Lung (tissue), 12 donors: Measurements from ENCODE around the gene CDK5R2. TPM values are rescaled to one million over a fixed set of nuclear protein-coding genes. Genes with fewer than 3 reads are reported as not detected.
A peak's percentile ranks its signal among the peaks of the same experiment; 100 is the strongest.

Experiments used
- ATAC-seq: fragments of 200-7000 bp; cut with Tn5 transposase; one replicate; pipeline ENCODE4 v1.9.1; 2020; ENCODE audit warnings: moderate number of reproducible peaks; ENCODE audit not compliant: insufficient read depth, low FRiP score
- DNase-seq, 3 donors: peaks; one replicate each; pipeline ENCODE4 v3.0.0-alpha.2; 2013 to 2017
- H3K27ac ChIP-seq, 2 donors: one replicate each; pipeline ENCODE4 v1.5.1; 2013; ENCODE audit warnings: mild to moderate bottlenecking in 2 of 2, moderate library complexity in 2 of 2, control low read depth in 1 of 2, inconsistent platforms in 1 of 2, low read depth in 1 of 2, low read length in 1 of 2
- H3K27me3 ChIP-seq, 3 donors: one replicate each; pipeline ENCODE4 v1.5.1; 2013; ENCODE audit warnings: low read length in 2 of 3; ENCODE audit not compliant: control insufficient read depth in 3 of 3, insufficient read depth in 3 of 3
- H3K36me3 ChIP-seq, 4 donors: one replicate each; pipeline ENCODE4 v1.5.1; 2013; ENCODE audit warnings: low read length in 4 of 4, mild to moderate bottlenecking in 1 of 4, moderate library complexity in 1 of 4; ENCODE audit not compliant: control insufficient read depth in 4 of 4, insufficient read depth in 4 of 4
- H3K4me1 ChIP-seq, 5 donors: one replicate each; pipeline ENCODE4 v1.5.1; 2013; ENCODE audit warnings: low read length in 5 of 5, mild to moderate bottlenecking in 2 of 5, moderate library complexity in 1 of 5; ENCODE audit not compliant: control insufficient read depth in 5 of 5, insufficient read depth in 5 of 5
- H3K4me3 ChIP-seq: one replicate; pipeline ENCODE4 v1.5.1; 2013; ENCODE audit warnings: mild to moderate bottlenecking, control low read depth, moderate library complexity
- H3K9ac ChIP-seq, 2 donors: one replicate each; pipeline ENCODE4 v1.5.1; 2013; ENCODE audit warnings: low read length in 2 of 2, control low read depth in 1 of 2; ENCODE audit not compliant: insufficient read depth in 1 of 2
- H3K9me3 ChIP-seq, 4 donors: one replicate each; pipeline ENCODE4 v1.5.1; 2013; ENCODE audit warnings: low read length in 3 of 4, mild to moderate bottlenecking in 1 of 4, moderate library complexity in 1 of 4; ENCODE audit not compliant: control insufficient read depth in 4 of 4, insufficient read depth in 3 of 4
- WGBS, 2 donors: extraction: QIAGEN DNeasy Blood & Tissue Kit; methylation state at CpG; one replicate each; pipeline ENCODE4 v1.1.7; 2013; 5-methylcytosine and 5-hydroxymethylcytosine counted together
- polyA plus RNA-seq, 2 donors: library from polyadenylated mRNA; stranded (reverse); fragments of 200-250 nt; gene quantifications; one replicate each; pipeline ENCODE4 v1.2.1, GENCODE V29; 2013
- total RNA-seq, 2 donors: library from RNA; depleted of rRNA in 1 of 2; stranded (reverse); fragments of >200 nt in 1 of 2; gene quantifications; one replicate each; pipeline ENCODE4 v1.2.1, GENCODE V29; 2014 to 2021
- TF ChIP-seq, protein P1 (sequence below): IDR thresholded peaks from 2 replicates; pipeline ENCODE4 v1.5.1; 2012; ENCODE audit warnings: mild to moderate bottlenecking; ENCODE audit errors: control extremely low read depth, extremely low read depth
- donor health status: control.
- donor health status: control.
- donor health status: Bipolar disorder and iron deficiency.
- donor health status: healthy.
- donor health status: DM: yes; HTN: yes; CAD: no.

CDK5R2 gene
- total and polyA plus RNA-seq, 4 donors: 0.03 to 0.17 (median 0.08) TPM; not detected in 1

DNA sequence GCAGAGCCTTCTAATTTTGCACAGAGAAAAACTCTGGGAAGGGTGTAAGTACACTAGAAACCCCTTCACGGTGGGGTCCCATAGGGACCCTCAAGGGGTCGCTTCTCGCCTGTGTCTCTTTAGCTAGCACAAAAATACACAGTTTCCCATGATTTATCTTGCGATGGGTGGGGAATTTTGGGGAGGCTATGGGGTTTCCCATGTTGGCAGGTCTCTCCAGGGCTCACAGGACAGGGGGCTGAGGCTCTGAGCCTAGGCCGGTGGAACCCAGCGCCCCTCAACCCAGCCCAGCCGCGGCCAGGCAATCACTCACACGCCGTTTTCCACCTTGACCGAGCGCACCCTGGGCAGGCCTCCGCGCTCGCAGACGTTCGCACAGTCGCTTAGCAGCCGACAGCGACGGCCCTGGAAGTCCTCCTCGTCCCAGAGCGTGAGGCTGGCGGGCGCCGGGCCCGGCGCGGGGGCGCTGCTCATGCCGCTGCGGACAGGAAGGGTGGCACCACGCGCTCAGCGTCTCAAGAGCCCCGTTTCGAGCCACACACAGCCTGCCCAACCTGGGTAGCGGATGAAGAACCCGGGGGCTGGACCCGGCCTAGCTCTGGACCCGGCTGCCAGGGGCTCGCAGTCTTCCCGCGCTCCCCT lies 33.4 kb downstream of the CDK5R2 start:
- DNase-seq (no peak), ATAC-seq (no peak)
- TF ChIP-seq, protein P1, sequence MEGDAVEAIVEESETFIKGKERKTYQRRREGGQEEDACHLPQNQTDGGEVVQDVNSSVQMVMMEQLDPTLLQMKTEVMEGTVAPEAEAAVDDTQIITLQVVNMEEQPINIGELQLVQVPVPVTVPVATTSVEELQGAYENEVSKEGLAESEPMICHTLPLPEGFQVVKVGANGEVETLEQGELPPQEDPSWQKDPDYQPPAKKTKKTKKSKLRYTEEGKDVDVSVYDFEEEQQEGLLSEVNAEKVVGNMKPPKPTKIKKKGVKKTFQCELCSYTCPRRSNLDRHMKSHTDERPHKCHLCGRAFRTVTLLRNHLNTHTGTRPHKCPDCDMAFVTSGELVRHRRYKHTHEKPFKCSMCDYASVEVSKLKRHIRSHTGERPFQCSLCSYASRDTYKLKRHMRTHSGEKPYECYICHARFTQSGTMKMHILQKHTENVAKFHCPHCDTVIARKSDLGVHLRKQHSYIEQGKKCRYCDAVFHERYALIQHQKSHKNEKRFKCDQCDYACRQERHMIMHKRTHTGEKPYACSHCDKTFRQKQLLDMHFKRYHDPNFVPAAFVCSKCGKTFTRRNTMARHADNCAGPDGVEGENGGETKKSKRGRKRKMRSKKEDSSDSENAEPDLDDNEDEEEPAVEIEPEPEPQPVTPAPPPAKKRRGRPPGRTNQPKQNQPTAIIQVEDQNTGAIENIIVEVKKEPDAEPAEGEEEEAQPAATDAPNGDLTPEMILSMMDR: no peak
- H3K4me1 ChIP-seq: peaks cover 0 to 24% (median 10%) of the 10 kb centered on the region in 5 donors
- H3K4me3 ChIP-seq: no peak overlapping the region
- H3K27ac ChIP-seq: no peak overlapping the region
- H3K36me3 ChIP-seq: no peaks in the 10 kb centered on the region
- 3% methylated on average over 43 to 44 of the region's 44 CpGs for WGBS, 2 donors
- peaks cover 5 to 90% (median 73%) of the 10 kb centered on the region in 3 donors for H3K27me3 ChIP-seq
- H3K9ac ChIP-seq: no peak overlapping the region
- H3K9me3 ChIP-seq: peaks cover 0 to 8% (median 0%) of the 10 kb centered on the region in 4 donors

DNA sequence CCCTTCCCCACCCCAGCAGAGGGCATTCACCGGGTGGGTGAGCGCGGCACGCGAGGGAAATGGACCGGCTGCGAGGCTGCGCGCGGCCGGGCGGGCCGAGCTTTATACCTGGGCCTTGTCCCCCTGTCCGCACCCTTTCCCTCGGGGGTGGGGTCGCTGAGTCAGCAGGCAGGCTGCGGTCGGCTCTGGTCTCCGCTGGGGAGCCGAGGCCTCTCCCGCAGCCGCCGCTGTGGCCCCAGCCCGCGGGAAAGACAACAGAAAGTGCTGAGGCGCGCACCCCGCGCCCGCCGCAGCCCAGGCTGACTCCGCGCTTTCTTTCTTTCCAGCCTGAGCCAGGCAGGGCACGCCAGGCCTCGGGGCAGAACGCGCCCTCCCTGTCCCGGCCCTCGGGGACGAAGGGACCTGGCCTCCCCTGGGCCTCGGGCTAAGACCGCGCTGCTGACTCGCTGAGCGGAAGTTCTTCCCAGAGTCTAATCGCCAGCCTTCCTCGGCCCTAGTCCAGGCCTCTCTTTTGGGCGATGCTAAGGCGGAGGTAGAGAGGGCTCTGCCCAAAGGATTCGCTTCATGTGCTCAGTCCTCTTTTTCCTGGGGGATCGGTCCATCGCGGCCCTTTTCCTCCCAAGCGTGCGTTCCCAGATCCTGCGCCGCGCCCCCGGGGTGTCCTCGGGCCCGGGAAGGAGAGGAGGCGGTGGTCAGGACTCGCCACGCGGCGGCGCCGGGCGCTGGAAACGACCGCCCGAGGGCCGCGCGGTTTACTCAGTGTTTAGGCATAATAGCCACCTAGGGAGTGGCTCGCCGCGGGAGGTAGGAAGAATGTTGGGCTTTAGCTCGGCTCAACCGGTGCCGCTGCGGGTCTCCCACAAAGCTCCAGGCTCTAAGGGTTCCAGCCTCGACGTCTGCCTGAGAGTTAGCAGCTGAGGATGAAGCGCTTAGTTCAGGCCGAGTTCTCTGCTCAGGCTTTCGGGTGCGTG lies 34.2 kb downstream of the CDK5R2 start, which contains the start of gene CRYBA2:
CRYBA2 (minus strand) TSS at position 78 of the 971 bp plus-strand sequence. CDS start 246 bp downstream, outside the sequence.
- TF ChIP-seq, protein P1: no peak
- no peak within 1 kb of the TSS for H3K4me3 ChIP-seq
- ATAC-seq: no peak
- peaks cover 0 to 8% (median 0%) of the 10 kb centered on the region in 4 donors for H3K9me3 ChIP-seq
- no peaks in the 10 kb centered on the region for H3K36me3 ChIP-seq
- H3K27me3 ChIP-seq: peaks cover 5 to 91% (median 71%) of the 10 kb centered on the region in 3 donors
- no peak within 1 kb of the TSS for H3K27ac ChIP-seq
- peak in 1 of 3 donors; percentile 12 for DNase-seq
- no peak within 1 kb of the TSS for H3K9ac ChIP-seq
- 1 to 2% methylated on average over 73 to 88 of the region's 88 CpGs for WGBS, 2 donors
- H3K4me1 ChIP-seq: peaks cover 0 to 27% (median 10%) of the 10 kb centered on the region in 5 donors

DNA sequence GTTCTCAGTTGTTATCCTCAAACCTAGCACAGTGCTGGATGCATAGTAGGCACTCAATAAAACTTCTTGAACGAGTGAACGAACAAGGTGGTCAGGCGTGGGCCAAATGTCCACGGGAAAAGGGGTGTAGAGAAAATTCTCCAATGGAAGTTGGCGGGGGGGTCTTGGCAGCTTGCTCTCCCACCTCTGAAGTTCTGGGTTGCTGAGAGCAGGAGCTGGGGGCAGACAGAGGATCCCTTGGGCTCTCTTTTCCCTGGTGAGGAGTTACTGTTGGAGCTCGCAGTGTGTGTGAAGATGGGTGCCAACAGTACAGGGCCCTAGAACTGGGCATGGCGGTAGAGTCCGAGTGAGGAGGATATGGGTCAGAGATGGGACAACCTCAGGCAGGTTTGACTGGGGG lies 36.1 kb downstream of the CDK5R2 start:
- no peak overlapping the region for H3K9ac ChIP-seq
- DNase-seq (no peak), ATAC-seq (no peak)
- H3K27ac ChIP-seq: no peak overlapping the region
- H3K27me3 ChIP-seq: peaks cover 5 to 89% (median 66%) of the 10 kb centered on the region in 3 donors
- TF ChIP-seq, protein P1: no peak
- H3K9me3 ChIP-seq: peaks cover 0 to 5% (median 0%) of the 10 kb centered on the region in 4 donors
- no peak overlapping the region for H3K4me3 ChIP-seq
- no peaks in the 10 kb centered on the region for H3K36me3 ChIP-seq
- H3K4me1 ChIP-seq: peaks cover 0 to 27% (median 10%) of the 10 kb centered on the region in 5 donors
- WGBS, 2 donors: 24 to 26% methylated on average over 8 of the region's 8 CpGs
